GM13977 (cell line): ENCODE results near the gene IQCE.

Source experiments
- DNase-seq: peaks from one replicate; pipeline ENCODE4 v3.0.0; 2012; ENCODE audit warnings: low spot score
- in situ Hi-C: fragments of 300-500 bp; cut with MboI; formaldehyde crosslinking; loops from one replicate; pipeline ENCODE4 v1.12.0; 2022; ENCODE audit warnings: low sequenced_read_pairs, low pct_unique_long_range_greater_than_20kb, mixed read lengths, inconsistent platforms; ENCODE audit not compliant: unreplicated experiment
- TF ChIP-seq, protein P1 (sequence below): IDR thresholded peaks from 2 replicates; pipeline ENCODE4 v1.5.1; 2012; ENCODE audit warnings: mild to moderate bottlenecking, control low read depth; ENCODE audit not compliant: insufficient read depth; ENCODE audit errors: extremely low read depth, missing control alignments

The IQCE gene

DNA sequence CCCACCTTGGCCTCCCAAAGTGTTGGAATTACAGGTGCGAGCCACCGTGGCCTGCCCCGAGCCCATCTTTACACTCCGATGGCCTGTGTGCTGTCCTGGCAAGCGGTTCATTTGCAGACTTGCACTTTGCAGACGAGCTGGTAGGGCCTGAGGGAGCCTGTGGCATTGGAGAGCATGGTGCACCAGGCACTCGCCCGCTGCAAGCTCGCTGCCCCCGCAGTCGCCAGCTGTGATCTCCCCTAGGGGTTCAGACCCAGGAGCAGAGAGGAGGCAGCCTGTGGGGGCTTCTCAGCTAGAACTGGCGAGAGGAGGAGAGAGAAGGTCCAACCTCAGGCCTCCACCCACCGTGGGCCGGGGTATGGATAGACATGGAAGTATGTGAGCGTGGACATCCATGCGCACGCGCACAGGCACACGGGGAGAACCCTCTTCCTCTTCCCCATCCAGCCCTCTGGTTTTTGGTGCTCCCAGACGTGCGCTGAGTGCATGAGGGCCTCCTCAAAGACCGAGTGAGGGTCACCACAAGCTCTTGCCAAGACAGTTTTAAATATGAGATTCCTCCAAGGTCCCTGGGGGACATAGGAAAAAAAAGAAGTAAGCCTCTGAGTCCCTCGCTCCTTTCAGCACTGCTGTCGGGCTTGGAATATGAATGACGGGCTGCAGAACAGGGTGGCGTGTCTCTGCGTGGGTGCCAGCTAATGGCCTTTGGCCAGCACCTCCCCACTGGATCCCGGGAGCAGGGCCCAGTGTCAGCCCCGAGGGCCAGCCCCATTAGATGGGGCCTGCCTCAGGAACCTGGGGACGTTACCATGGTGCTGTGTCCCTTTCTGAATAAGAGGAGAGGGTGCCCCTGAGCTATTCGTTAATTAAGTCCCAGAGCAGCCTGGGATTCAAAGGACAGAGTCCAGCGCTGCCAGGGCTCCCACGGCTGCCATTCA, 57.9 kb downstream of the IQCE start:
- in situ Hi-C loops: no loop called here
- TF ChIP-seq, protein P1, sequence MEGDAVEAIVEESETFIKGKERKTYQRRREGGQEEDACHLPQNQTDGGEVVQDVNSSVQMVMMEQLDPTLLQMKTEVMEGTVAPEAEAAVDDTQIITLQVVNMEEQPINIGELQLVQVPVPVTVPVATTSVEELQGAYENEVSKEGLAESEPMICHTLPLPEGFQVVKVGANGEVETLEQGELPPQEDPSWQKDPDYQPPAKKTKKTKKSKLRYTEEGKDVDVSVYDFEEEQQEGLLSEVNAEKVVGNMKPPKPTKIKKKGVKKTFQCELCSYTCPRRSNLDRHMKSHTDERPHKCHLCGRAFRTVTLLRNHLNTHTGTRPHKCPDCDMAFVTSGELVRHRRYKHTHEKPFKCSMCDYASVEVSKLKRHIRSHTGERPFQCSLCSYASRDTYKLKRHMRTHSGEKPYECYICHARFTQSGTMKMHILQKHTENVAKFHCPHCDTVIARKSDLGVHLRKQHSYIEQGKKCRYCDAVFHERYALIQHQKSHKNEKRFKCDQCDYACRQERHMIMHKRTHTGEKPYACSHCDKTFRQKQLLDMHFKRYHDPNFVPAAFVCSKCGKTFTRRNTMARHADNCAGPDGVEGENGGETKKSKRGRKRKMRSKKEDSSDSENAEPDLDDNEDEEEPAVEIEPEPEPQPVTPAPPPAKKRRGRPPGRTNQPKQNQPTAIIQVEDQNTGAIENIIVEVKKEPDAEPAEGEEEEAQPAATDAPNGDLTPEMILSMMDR: no peak
- no peak for DNase-seq

DNA sequence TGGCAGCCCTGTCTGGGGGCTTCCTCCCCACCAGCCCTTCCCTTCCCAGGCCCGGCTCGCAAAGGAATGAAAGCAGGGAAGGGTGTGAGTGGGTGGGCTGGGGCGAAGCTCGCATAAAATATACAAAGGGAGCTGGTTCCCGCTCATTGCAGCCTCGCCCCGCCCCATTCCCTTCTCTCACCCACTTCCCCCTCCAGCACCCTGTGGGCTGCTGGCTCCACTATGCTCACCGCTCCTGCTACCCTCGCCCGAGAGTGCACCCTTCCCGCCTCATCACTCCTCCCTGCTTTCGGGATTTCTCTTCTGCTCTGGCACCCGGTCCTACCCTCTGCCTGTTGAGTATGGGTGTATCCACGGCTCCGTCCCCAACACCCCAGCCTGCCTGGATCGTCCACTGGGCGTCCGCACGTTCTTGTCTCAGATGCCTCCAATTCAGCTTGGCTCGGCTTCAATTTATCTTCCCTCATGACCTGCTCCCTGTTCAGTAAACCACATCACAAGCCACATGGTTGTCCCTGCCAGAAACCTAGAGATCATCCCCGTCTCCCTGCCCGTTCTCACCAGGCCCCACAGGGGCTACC, 58.6 kb downstream of the IQCE start:
- TF ChIP-seq, protein P1: no peak
- no peak for DNase-seq
- in situ Hi-C loops: no loop called here

DNA sequence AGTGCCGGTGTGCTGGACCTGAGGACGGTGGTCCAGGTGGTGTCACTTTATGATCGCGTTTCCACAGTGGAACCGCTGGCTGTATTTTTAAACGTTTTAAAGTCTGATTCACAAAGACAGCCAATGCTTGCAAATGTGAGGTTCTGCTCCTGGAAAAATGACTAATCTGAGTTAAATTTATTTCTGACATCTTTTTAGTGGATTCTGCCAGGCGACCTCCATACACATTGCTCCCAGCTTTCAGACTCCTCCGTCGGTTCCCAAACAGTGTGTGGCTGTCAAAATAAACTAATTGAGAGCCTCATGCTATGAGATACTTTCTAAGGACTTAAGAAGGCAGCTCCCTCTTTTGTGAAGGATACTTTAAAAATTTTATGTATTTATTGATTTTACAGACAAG, 60.3 kb downstream of the IQCE start:
- in situ Hi-C loops: no loop called here
- no peak for DNase-seq
- TF ChIP-seq, protein P1: no peak

DNA sequence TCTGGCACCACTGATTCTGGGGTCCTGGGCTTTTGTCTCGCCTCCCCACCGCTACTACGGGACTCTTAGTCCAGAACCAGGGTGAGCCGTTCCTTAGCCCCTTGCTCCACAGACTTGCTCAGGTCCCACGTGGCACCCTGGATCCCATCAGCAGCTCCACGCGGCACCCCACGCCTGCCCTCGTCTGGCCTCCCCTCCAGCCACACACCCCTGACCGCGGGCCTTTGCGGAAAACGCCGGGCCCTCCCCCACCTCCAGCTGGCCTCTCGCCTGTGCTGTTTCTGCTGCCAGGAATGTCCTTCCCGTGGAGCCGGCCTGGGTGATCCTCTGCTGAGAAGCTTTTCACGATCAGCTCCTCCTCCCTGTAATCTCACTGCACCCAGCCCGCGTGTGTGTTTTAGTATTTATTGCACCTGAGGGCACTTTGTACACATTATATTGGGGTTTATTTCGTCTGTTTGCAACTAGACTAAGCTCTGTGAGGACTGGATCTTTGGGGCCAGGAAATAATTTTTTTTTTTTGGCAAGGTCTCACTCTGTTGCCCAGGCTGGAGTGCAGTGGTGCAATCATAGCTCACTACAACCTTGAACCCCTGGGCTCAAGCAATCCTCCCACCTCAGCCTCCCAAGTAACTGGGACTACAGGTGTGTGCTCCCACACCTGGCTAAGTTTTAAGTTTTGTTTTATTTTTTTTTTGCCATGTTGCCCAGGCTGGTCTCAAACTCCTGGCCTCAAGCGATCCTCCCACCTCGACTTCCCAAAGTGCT, 62.5 kb downstream of the IQCE start:
- DNase-seq: no peak
- TF ChIP-seq, protein P1: no peak
- in situ Hi-C loops: no loop called here

DNA sequence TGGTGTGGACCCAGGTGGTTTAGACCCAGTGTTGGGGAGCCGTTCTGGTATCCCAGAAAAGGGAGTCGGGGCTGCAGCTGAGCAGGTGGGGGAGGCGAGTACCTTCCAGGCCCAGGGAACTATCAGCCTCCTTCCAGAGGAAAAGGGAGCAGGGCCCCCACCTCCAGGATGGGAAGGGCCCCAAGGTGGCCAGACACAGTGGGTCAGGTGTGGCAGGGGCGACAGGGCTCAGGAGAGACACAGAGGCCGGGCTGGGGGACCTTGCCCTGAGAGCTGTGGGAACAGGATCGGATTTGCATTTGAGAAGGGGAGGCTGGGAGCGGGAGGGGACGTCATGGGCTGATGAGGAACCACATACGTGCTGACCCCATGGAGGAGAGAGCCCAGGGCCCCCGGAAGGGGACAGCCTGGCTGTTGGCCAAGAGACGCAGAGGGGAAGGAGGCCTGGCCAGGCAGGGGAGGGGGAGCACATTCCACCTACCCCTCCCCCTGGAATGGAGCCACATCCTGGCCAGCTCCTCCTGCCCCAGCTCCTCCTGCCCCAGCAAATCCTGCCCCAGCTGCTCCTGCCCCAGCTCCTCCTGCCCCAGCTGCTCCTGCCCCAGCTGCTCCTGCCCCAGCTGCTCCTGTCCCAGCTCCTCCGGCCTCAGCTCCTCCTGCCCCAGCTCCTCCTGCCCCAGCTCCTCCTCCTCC, 63.3 kb downstream of the IQCE start:
- in situ Hi-C loops: no loop called here
- TF ChIP-seq, protein P1: no peak
- DNase-seq: no peak
